Measurements from ENCODE around the gene PPFIA1.
"Not testable (repeated sequence)": the region's sequence is repeated elsewhere in the genome, so short reads cannot be mapped to it uniquely, and the experiment has no call there.

The PPFIA1 gene

GRCh38 chr11:70252844-70253243, 17.6 kb upstream of the PPFIA1 start:
- DNase-seq = no peak

- no peak for DNase-seq
Measured at GRCh38 chr11:70255477-70256116, 14.9 kb upstream of the PPFIA1 start.

GRCh38 chr11:70259077-70259476, 11.4 kb upstream of the PPFIA1 start:
- DNase-seq = not testable (repeated sequence)

- DNase-seq = no peak
Measured at GRCh38 chr11:70262951-70263350, 7.5 kb upstream of the PPFIA1 start.

- DNase-seq = no peak
Measured at GRCh38 chr11:70263363-70263762, 7.1 kb upstream of the PPFIA1 start.

GRCh38 chr11:70265341-70265740, 5.1 kb upstream of the PPFIA1 start:
- no peak for DNase-seq

- DNase-seq = no peak
Measured at GRCh38 chr11:70267405-70267950, 3.0 kb upstream of the PPFIA1 start.

GRCh38 chr11:70268526-70268925, 2.0 kb upstream of the PPFIA1 start:
- DNase-seq = no peak

- DNase-seq = no peak
Measured at GRCh38 chr11:70270877-70271648, 573 bp downstream of the PPFIA1 start.

GRCh38 chr11:70271649-70271953, 1.1 kb downstream of the PPFIA1 start:
- no peak for DNase-seq

GRCh38 chr11:70272009-70272408, 1.5 kb downstream of the PPFIA1 start:
- DNase-seq = no peak

- DNase-seq = no peak
Measured at GRCh38 chr11:70278994-70279393, 8.5 kb downstream of the PPFIA1 start.

GRCh38 chr11:70281156-70281609, 10.7 kb downstream of the PPFIA1 start:
- DNase-seq = no peak

GRCh38 chr11:70282012-70282411, 11.5 kb downstream of the PPFIA1 start:
- DNase-seq = no peak

GRCh38 chr11:70288721-70289120, 18.2 kb downstream of the PPFIA1 start:
- no peak for DNase-seq

- DNase-seq = no peak
Measured at GRCh38 chr11:70289582-70289981, 19.1 kb downstream of the PPFIA1 start.

GRCh38 chr11:70290361-70291065, 20.0 kb downstream of the PPFIA1 start:
- no peak for DNase-seq

- DNase-seq = no peak
Measured at GRCh38 chr11:70292166-70292565, 21.7 kb downstream of the PPFIA1 start.

- no peak for DNase-seq
Measured at GRCh38 chr11:70292863-70293262, 22.4 kb downstream of the PPFIA1 start.

- DNase-seq = not testable (repeated sequence)
Measured at GRCh38 chr11:70295166-70295565, 24.7 kb downstream of the PPFIA1 start.

GRCh38 chr11:70296681-70297080, 26.2 kb downstream of the PPFIA1 start:
- DNase-seq = no peak

GRCh38 chr11:70297341-70297740, 26.9 kb downstream of the PPFIA1 start:
- DNase-seq = no peak

GRCh38 chr11:70298243-70298915, 27.9 kb downstream of the PPFIA1 start:
- no peak for DNase-seq
